ENCODE results near the gene SLC25A29.

DNA sequence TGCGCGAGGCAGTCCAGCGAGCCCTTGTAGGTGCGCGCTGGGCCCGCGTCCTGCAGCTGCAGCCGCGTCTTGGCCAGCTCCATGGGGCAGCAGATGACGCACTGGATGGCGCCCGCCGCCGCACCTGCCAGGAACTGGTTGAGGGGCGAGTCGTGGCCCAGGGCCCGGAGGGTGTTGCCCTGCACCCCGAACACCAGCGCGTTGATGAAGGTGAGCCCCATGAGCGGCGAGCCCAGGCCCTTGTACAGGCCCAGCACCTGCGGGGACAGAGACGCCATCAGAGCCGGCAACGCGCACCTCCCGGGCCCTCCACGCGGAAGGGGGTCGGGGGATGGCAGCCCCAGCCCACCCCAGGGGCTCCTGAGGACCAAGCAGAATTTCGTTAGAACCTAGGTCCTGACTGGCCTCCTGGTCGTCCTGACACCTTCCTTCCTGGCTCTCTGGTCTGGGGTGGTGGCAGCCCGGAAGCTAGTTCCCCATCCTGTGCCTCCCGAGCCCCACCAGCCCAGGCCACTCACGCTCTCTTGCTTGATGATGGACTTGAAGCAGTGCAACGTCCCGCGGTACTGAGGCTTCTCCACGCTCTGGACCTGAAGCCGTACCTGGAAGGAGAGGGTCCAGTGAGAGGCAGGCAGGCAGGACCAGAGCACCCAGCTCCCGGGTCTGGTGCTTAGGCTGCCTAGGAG lies 13.3 kb downstream of the SLC25A29 start:
- TF ChIP-seq, protein P1, sequence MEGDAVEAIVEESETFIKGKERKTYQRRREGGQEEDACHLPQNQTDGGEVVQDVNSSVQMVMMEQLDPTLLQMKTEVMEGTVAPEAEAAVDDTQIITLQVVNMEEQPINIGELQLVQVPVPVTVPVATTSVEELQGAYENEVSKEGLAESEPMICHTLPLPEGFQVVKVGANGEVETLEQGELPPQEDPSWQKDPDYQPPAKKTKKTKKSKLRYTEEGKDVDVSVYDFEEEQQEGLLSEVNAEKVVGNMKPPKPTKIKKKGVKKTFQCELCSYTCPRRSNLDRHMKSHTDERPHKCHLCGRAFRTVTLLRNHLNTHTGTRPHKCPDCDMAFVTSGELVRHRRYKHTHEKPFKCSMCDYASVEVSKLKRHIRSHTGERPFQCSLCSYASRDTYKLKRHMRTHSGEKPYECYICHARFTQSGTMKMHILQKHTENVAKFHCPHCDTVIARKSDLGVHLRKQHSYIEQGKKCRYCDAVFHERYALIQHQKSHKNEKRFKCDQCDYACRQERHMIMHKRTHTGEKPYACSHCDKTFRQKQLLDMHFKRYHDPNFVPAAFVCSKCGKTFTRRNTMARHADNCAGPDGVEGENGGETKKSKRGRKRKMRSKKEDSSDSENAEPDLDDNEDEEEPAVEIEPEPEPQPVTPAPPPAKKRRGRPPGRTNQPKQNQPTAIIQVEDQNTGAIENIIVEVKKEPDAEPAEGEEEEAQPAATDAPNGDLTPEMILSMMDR (IDR thresholded peaks at IDR 0.05), result no peak
- TF ChIP-seq PRRX2 (CRISPR knock-in tag; IDR thresholded peaks at IDR 0.05), result no peak
- no peak for TF ChIP-seq ESRRA (CRISPR knock-in tag; IDR thresholded peaks at IDR 0.05; ENCODE audit: borderline replicate concordance)
- TF ChIP-seq JUN (CRISPR knock-in tag; IDR thresholded peaks at IDR 0.05), result no peak
- TF ChIP-seq, protein P2, sequence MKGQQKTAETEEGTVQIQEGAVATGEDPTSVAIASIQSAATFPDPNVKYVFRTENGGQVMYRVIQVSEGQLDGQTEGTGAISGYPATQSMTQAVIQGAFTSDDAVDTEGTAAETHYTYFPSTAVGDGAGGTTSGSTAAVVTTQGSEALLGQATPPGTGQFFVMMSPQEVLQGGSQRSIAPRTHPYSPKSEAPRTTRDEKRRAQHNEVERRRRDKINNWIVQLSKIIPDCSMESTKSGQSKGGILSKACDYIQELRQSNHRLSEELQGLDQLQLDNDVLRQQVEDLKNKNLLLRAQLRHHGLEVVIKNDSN (CRISPR knock-in tag; IDR thresholded peaks at IDR 0.05), result no peak
- TF ChIP-seq, protein P3, sequence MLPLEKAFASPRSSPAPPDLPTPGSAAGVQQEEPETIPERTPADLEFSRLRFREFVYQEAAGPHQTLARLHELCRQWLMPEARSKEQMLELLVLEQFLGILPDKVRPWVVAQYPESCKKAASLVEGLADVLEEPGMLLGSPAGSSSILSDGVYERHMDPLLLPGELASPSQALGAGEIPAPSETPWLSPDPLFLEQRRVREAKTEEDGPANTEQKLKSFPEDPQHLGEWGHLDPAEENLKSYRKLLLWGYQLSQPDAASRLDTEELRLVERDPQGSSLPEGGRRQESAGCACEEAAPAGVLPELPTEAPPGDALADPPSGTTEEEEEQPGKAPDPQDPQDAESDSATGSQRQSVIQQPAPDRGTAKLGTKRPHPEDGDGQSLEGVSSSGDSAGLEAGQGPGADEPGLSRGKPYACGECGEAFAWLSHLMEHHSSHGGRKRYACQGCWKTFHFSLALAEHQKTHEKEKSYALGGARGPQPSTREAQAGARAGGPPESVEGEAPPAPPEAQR (CRISPR knock-in tag; IDR thresholded peaks at IDR 0.05), result no peak
- TF ChIP-seq KAT7 (CRISPR knock-in tag; IDR thresholded peaks at IDR 0.05; ENCODE audit: borderline replicate concordance), result no peak
- TF ChIP-seq, protein P4, sequence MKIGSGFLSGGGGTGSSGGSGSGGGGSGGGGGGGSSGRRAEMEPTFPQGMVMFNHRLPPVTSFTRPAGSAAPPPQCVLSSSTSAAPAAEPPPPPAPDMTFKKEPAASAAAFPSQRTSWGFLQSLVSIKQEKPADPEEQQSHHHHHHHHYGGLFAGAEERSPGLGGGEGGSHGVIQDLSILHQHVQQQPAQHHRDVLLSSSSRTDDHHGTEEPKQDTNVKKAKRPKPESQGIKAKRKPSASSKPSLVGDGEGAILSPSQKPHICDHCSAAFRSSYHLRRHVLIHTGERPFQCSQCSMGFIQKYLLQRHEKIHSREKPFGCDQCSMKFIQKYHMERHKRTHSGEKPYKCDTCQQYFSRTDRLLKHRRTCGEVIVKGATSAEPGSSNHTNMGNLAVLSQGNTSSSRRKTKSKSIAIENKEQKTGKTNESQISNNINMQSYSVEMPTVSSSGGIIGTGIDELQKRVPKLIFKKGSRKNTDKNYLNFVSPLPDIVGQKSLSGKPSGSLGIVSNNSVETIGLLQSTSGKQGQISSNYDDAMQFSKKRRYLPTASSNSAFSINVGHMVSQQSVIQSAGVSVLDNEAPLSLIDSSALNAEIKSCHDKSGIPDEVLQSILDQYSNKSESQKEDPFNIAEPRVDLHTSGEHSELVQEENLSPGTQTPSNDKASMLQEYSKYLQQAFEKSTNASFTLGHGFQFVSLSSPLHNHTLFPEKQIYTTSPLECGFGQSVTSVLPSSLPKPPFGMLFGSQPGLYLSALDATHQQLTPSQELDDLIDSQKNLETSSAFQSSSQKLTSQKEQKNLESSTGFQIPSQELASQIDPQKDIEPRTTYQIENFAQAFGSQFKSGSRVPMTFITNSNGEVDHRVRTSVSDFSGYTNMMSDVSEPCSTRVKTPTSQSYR (CRISPR knock-in tag; IDR thresholded peaks at IDR 0.05), result no peak
- TF ChIP-seq, protein P5, sequence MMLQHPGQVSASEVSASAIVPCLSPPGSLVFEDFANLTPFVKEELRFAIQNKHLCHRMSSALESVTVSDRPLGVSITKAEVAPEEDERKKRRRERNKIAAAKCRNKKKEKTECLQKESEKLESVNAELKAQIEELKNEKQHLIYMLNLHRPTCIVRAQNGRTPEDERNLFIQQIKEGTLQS (CRISPR knock-in tag; conservative IDR thresholded peaks at IDR 0.05), result no peak
- no peak for TF ChIP-seq ELF4 (CRISPR knock-in tag; IDR thresholded peaks at IDR 0.05; ENCODE audit: low read depth)
- TF ChIP-seq, protein P6, sequence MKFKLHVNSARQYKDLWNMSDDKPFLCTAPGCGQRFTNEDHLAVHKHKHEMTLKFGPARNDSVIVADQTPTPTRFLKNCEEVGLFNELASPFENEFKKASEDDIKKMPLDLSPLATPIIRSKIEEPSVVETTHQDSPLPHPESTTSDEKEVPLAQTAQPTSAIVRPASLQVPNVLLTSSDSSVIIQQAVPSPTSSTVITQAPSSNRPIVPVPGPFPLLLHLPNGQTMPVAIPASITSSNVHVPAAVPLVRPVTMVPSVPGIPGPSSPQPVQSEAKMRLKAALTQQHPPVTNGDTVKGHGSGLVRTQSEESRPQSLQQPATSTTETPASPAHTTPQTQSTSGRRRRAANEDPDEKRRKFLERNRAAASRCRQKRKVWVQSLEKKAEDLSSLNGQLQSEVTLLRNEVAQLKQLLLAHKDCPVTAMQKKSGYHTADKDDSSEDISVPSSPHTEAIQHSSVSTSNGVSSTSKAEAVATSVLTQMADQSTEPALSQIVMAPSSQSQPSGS (CRISPR knock-in tag; IDR thresholded peaks at IDR 0.05; ENCODE audit: borderline replicate concordance, low read depth), result no peak
- no peak for TF ChIP-seq NR3C1 (CRISPR knock-in tag; conservative IDR thresholded peaks at IDR 0.05; ENCODE audit: low read depth)
- TF ChIP-seq, protein P7, sequence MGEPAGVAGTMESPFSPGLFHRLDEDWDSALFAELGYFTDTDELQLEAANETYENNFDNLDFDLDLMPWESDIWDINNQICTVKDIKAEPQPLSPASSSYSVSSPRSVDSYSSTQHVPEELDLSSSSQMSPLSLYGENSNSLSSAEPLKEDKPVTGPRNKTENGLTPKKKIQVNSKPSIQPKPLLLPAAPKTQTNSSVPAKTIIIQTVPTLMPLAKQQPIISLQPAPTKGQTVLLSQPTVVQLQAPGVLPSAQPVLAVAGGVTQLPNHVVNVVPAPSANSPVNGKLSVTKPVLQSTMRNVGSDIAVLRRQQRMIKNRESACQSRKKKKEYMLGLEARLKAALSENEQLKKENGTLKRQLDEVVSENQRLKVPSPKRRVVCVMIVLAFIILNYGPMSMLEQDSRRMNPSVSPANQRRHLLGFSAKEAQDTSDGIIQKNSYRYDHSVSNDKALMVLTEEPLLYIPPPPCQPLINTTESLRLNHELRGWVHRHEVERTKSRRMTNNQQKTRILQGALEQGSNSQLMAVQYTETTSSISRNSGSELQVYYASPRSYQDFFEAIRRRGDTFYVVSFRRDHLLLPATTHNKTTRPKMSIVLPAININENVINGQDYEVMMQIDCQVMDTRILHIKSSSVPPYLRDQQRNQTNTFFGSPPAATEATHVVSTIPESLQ (CRISPR knock-in tag; IDR thresholded peaks at IDR 0.05), result no peak
- TF ChIP-seq RELA (CRISPR knock-in tag; IDR thresholded peaks at IDR 0.05; ENCODE audit: borderline replicate concordance), result no peak
